ENCODE data around the gene ARHGEF26. TPM values are rescaled to one million over a fixed set of nuclear protein-coding genes. Genes with fewer than 3 reads are reported as not detected.

Gene ARHGEF26
- total RNA-seq, 1 donor: 4.3 TPM

DNA sequence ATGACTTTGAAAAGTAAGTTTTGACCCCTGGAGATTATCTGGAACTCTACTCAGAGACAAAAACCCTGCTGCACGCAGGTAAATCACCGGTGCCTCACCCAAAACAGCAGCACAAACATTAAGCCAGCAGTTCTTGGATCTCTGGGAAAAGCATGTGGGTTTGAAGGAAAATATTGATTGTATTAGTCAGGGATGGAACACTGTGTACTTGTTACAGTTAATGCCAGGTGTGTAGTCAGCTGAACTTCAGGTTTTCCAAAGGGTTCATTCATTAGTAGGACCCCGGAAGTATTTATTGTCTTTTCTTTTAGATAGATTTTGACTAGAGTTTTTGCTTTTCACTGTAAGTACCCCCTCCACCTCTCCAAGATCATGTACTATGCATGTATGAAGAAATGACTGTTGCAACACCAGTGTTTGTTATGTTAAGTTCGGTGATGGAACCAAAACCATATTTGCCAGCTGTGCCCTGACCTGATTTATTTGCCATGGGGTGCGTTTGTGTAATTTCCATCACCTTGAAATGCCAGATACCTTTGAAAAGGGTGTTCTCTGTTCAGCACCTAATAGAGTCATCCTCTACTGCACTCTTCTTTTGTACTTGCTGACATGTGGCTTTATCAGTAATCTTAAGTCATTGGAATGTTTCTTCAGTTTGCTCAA, 14.5 kb downstream of the ARHGEF26 start:
- no peak overlapping the region for H3K4me3 ChIP-seq (ENCODE audit: low read depth, low read length)
- TF ChIP-seq, protein P1, sequence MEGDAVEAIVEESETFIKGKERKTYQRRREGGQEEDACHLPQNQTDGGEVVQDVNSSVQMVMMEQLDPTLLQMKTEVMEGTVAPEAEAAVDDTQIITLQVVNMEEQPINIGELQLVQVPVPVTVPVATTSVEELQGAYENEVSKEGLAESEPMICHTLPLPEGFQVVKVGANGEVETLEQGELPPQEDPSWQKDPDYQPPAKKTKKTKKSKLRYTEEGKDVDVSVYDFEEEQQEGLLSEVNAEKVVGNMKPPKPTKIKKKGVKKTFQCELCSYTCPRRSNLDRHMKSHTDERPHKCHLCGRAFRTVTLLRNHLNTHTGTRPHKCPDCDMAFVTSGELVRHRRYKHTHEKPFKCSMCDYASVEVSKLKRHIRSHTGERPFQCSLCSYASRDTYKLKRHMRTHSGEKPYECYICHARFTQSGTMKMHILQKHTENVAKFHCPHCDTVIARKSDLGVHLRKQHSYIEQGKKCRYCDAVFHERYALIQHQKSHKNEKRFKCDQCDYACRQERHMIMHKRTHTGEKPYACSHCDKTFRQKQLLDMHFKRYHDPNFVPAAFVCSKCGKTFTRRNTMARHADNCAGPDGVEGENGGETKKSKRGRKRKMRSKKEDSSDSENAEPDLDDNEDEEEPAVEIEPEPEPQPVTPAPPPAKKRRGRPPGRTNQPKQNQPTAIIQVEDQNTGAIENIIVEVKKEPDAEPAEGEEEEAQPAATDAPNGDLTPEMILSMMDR (IDR thresholded peaks at IDR 0.05; ENCODE audit: insufficient read depth, low read length): no peak
- DNase-seq (ENCODE audit: low read depth): no peak

DNA sequence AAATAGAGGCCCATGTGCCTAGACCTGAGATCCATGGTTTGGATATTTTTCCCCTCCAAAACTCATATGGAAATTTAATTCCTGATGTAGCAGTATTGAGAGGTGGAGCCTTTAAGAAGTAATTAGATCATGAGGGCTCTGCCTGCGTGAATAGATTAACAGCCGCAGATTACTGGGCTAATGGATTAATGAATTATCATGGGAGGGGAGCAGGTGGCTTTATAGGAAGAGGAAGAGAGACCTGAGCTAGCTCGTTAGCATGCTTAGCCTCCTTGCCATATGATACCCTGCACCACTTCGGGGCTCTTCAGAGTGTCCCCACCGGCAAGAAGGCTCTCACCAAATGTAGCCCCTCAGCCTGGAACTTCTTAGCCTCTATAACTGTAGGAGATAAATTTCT, 15.8 kb downstream of the ARHGEF26 start:
- DNase-seq (ENCODE audit: low read depth): no peak
- TF ChIP-seq, protein P1 (IDR thresholded peaks at IDR 0.05; ENCODE audit: insufficient read depth, low read length): no peak
- H3K4me3 ChIP-seq (ENCODE audit: low read depth, low read length): no peak overlapping the region

DNA sequence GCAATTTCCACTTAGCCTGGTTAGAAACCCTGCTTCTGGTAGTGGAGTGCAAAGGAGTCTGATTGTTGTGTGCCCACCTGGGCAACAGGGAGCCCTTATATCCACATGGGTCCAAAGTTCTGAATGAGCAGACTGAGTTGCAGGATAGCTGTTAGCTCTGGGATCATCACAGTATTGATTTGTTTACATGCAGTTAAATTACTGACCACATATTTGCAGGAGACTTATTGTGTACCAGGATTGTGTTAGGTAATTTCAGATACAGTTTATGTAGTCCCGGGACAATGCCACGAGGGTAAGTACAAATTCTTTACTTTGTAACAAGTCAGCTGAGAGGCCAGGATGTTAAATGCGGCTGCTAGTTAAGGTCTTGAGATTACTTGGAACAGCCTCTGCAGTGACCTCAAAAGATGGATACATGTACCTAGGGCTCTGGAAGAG, 18.8 kb downstream of the ARHGEF26 start:
- DNase-seq (ENCODE audit: low read depth): no peak
- TF ChIP-seq, protein P1 (IDR thresholded peaks at IDR 0.05; ENCODE audit: insufficient read depth, low read length): no peak
- H3K4me3 ChIP-seq (ENCODE audit: low read depth, low read length): no peak overlapping the region

DNA sequence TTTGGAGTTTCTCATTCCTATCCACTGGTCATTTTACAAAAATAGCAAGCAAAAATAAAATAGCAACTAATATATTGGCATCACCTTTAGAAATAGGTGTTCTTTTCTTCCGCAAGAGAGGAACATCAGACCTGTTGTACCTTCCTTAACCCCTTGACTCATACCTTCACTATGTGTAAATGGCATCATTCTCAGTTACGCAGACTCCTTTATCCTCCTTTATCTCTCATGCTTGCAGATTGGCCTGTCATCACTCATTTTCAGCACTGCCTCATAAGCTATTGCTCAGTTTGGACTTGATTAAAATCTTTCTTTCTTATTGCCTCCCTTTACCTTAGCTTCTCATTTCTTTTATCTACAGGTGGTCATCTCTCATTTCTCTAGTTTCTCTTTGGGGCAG, 21.4 kb downstream of the ARHGEF26 start:
- no peak overlapping the region for H3K4me3 ChIP-seq (ENCODE audit: low read depth, low read length)
- no peak for DNase-seq (ENCODE audit: low read depth)
- TF ChIP-seq, protein P1 (IDR thresholded peaks at IDR 0.05; ENCODE audit: insufficient read depth, low read length): no peak

DNA sequence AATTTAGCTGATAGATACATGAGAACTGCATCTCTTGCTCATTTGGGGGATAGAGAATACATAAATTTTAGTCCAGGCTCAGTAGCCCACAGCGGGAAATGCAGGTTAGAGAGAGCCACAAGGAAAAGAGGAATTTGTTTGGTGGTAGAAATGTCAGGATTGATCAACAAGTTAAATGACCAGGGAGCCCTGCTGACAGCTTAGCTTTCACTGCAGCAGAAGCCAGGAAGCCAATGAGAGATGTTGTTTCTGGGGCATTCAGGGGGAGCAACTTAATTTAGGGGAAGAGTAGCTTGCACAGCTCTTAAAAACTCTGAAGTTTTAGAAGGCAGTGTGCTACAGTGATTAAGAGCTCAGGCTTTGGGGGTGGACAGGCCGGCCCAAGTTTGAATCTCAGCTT, 22.7 kb downstream of the ARHGEF26 start:
- TF ChIP-seq, protein P1 (IDR thresholded peaks at IDR 0.05; ENCODE audit: insufficient read depth, low read length): no peak
- no peak for DNase-seq (ENCODE audit: low read depth)
- H3K4me3 ChIP-seq (ENCODE audit: low read depth, low read length): no peak overlapping the region

DNA sequence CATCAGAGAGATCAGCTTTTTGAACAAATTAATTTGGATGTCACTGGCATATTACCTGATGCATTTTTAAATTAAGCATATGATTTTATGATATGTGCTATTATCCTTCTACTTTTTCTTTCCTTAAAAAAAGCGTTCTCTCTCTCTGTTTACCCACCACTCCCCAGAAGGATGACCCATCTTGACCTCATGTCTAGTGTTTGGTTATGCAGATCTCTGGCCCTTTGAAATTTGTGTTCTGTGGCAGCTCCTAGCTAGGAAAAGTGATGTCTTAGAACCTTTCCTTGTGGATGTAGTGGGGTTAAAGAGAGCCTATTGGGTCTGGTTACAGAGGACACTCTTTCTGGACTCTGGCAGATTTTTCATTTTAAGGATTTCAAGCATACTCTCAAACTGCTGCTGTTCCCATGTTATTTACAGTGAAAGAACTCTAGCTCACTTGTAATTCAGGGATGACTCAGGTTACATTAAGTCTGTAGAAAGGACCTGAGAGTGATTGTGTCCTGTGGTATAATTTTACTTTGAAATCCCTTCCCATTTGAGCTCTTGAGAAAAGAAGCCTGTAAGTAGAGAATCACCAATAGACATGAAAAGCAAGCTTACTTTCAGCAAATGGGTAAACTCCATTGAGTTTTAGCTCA, 23.8 kb downstream of the ARHGEF26 start:
- TF ChIP-seq, protein P1 (IDR thresholded peaks at IDR 0.05; ENCODE audit: insufficient read depth, low read length): no peak
- no peak for DNase-seq (ENCODE audit: low read depth)

More for the DNA sequence above, 23.8 kb downstream of the ARHGEF26 start:
- no peak overlapping the region for H3K4me3 ChIP-seq (ENCODE audit: low read depth, low read length)
